Choroid plexus epithelial cell (primary cell): ENCODE data around the gene CFAP74.

ENCODE experiments used
- DNase-seq: peaks from one replicate; pipeline ENCODE4 v3.0.0-alpha.2; 2010; ENCODE audit warnings: low read depth
- H3K4me3 ChIP-seq: 2 replicates; pipeline ENCODE4 v1.5.1; 2011; ENCODE audit warnings: low read depth, mild to moderate bottlenecking, control low read depth, low read length, moderate library complexity
- CTCF ChIP-seq: conservative IDR thresholded peaks from 2 replicates; pipeline ENCODE4 v1.5.1; 2011; ENCODE audit warnings: low read depth, mild to moderate bottlenecking, control low read depth, inconsistent platforms, low read length, moderate library complexity

CFAP74 gene

GRCh38 chr1:1960480-1961196 lies 42.9 kb downstream of the CFAP74 start:
- DNase-seq: peak; percentile 37
- TF ChIP-seq CTCF: no peak
- H3K4me3 ChIP-seq: no peak overlapping the region

GRCh38 chr1:1959840-1960479 lies 43.6 kb downstream of the CFAP74 start:
- peak; percentile 82 for DNase-seq
- TF ChIP-seq CTCF: peak; percentile 85
- H3K4me3 ChIP-seq: no peak overlapping the region

- no peak for TF ChIP-seq CTCF
- H3K4me3 ChIP-seq: no peak overlapping the region
- DNase-seq: no peak
Measured at GRCh38 chr1:1959459-1959839, 44.1 kb downstream of the CFAP74 start.

GRCh38 chr1:1958071-1958541 lies 45.5 kb downstream of the CFAP74 start:
- no peak for DNase-seq
- H3K4me3 ChIP-seq: no peak overlapping the region
- TF ChIP-seq CTCF: no peak

GRCh38 chr1:1957533-1957961 lies 46.0 kb downstream of the CFAP74 start:
- H3K4me3 ChIP-seq: no peak overlapping the region
- no peak for DNase-seq
- no peak for TF ChIP-seq CTCF

GRCh38 chr1:1956586-1957532 lies 46.7 kb downstream of the CFAP74 start:
- DNase-seq: no peak
- TF ChIP-seq CTCF: no peak
- no peak overlapping the region for H3K4me3 ChIP-seq
